SIG-M5 (cell line): ENCODE measurements around the gene NRROS.

Source experiments
- DNase-seq: peaks from one replicate; lab custom pipeline; 2025; lab: John Stamatoyannopoulos, UW

NRROS gene

DNA sequence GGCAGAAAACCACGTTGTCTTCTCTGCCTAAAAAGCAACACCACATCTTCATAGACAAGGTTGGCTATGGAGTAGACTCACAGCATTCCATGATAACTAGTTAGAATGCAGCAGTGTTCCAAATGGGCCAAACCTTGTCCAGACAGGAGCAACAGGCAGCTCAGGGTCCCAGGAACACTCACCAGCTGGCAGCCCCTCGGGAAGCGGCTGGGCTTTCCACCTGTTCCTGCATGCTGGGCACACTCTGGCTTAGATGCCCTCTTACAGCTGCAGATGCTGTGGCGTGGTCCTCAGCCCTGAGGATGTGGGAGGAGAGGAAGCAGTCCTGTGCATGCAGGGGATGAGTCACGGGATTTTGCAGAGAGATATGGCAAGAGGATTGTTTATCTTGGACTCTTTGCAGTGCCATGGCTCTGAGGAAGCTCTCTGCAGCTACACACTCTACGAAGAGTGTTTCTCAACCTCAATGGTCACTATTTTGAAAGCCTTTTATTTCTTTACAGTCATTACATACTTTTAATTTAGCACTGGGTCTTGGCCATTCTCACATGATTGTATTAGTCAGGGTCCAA lies 11.3 kb downstream of the NRROS start:
- DNase-seq: peak; percentile 56

GRCh38 chr3:196651819-196652218 lies 12.3 kb downstream of the NRROS start:
- DNase-seq: no peak

DNA sequence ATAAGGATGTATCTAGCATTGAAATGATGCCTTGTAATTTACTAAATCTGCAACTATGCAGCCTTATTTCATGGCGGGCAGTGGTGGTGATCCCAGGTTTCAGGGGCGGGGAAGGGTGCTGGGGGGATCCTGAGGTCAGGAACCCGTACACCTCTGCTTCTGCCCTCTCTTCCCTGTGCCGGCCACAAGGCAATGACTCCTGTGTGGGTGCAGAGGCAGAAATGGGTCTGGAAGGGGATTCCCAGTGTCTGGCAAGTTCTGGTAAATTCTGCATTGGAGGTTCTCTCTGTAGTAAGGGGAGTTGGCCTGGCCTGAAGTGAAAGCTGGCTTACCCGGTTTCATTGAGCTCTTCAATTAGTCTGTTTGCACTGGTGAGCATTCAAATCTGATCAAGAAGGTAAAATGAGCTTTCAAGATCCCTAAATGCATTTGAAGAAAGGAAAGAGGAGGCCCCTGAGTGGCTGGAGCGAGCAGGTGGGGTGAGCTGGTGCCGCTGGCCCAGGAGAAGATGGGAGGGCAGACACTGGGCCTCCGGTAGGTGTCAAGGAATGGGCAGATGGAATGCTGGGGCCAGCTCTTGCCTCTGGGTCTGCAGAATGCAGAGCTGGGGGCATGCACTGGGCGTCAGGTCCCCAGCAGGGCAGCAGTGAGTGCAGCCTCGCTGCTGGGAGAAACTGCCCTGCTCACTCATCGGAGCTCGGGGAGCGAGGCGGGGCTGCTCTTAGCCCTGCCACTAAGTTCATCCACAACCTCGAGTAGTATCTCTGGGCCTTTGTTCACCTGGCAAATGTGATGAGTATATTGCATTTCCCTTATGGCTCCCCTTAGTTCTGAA lies 13.7 kb downstream of the NRROS start:
- no peak for DNase-seq

DNA sequence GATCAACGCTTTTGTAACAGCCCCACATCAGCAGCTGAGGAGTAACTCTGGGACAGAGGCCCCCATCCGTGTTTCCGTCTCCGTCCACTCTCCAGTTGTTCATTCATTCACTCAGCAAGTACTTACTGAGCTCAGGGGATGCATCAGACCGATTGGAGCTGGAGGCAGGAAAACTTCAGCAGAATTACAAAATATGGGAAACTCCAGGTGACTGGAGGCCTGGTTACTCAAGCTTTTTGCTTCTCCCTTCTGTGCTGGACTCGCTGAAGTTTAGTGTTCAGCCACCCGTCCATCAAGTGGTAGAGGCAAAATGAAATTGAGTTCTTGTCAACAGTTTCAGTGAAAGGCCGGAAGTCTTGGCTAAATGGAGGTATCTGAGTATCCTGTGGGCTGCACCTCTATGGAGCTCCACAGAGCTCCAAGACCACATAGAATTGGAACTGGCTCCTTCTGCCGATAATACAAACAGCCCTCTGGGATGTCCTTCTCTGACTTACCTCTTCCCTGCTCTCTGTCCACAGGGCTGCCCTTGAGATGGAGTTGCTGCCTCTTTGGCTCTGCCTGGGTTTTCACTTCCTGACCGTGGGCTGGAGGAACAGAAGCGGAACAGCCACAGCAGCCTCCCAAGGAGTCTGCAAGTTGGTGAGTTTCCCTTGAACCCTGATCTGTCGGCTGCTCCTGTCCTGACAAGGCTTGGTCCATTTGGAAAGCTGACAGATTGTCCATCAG lies 14.7 kb downstream of the NRROS start:
- DNase-seq: no peak

GRCh38 chr3:196654735-196655090 lies 15.2 kb downstream of the NRROS start:
- DNase-seq: no peak

GRCh38 chr3:196655496-196655895 lies 16.0 kb downstream of the NRROS start:
- no peak for DNase-seq

DNA sequence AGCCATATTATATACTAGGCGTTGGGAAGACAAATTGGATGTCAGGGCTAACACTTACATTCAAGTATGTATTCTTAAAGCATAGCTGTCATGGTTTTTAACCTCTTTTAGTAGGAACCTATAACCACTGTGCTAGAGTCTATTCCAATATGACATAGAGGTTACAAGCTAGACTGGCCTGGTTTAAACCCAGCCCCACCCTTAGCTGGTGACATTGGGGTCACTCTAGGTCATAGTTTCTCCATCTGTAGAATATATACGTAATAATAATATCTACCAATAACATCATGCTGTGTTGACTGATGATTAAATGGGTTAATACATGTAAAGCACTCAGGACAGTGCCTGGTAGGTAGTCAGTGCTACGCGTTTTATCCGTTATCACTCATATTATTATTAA lies 16.7 kb downstream of the NRROS start:
- no peak for DNase-seq

DNA sequence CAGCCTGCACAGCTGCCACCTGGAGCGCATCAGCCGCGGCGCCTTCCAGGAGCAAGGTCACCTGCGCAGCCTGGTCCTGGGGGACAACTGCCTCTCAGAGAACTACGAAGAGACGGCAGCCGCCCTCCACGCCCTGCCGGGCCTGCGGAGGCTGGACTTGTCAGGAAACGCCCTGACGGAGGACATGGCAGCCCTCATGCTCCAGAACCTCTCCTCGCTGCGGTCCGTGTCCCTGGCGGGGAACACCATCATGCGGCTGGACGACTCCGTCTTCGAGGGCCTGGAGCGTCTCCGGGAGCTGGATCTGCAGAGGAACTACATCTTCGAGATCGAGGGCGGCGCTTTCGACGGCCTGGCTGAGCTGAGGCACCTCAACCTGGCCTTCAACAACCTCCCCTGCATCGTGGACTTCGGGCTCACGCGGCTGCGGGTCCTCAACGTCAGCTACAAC lies 20.4 kb downstream of the NRROS start:
- no peak for DNase-seq

GRCh38 chr3:196660381-196661166 lies 21.1 kb downstream of the NRROS start:
- DNase-seq: no peak

DNA sequence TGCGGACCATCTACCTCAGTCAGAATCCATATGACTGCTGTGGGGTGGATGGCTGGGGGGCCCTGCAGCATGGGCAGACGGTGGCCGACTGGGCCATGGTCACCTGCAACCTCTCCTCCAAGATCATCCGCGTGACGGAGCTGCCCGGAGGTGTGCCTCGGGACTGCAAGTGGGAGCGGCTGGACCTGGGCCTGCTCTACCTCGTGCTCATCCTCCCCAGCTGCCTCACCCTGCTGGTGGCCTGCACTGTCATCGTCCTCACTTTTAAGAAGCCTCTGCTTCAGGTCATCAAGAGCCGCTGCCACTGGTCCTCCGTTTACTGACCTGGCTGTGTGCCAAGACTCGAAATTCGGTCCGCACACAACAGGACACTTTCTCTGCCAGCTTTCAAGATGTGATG lies 21.9 kb downstream of the NRROS start:
- no peak for DNase-seq

- DNase-seq: no peak
These were observed 22.5 kb downstream of the NRROS start for GRCh38 chr3:196662033-196662432.

DNA sequence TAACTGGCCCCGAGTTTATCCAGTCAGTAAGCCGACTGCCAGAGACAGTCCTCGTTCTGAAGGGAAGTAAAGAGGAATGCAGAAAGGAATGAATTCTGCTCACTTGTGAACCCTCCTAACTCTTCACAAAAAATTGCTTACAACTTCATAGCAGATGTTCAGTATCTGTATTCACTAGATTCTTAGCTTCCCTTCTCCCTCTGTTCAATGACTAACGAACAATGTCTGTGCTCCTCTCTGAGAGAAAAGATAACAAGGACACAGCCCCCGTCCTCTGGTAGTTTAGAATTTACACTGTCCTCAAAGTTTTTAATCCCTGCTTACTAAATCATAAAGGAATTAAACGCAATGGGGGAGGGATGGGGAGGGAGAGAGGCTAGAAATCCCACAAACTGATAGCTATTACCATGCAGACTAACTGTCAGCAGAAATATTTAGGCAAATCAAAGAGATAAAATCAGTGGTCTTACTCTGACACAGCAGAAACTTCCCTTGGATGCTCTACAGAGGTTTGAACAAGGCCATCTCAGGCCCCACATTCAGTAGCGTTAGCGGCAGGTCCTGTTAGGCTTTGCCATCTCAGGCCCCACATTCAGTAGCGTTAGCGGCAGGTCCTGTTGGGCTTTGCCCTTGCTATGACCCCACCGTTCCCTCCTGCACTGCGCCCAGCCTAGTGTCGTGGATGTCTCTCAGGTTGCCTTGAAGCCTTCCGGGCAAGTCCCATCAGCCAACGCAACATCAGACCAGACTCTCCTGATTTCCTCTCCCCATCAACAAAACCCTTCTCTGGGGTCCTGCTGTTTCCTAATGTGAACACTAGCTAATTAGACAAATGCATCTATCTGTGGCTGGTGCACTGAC lies 23.4 kb downstream of the NRROS start:
- no peak for DNase-seq

DNA sequence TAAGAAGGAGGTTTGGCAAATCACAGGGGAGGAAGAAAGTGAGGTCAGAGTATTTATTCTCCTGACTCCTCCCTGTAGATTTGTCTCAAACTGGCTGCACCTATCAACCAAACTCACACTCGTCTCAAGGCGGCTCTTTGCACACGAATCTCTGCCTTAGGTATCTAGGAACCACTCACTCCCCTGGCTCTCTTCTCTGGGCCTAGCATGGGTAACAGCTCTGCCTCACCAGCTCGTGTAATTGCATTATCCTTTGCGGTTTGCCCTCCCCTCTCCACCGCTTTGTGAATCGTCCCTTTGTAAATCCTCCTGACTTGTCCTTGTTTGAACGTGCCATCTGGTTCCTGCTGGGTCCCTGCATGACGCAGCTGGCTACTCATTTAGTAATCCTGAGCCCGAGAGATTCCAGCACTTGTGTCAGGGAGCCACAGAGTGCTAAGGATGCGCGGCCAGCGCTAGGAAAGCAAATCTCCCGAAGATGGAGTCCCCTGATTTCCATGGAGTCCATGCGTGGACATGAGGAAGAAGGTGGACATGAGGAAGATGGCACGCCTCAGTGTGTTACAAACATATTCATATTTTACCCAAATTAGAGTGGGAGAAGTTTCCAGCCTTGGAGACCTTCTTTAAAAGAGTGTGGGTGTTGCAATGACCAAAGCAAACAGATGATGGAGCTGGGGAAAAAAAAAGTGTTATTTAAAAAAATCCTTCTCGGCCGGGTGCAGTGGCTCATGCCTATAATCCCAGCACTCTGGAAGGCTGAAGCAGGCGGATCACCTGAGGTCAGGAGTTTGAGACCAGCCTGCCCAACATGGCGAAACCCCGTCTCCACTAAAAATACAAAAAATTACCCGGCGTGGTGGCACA lies 26.7 kb downstream of the NRROS start:
- no peak for DNase-seq

GRCh38 chr3:196667056-196667825 lies 27.7 kb downstream of the NRROS start:
- DNase-seq: no peak

GRCh38 chr3:196670339-196670738 lies 30.8 kb downstream of the NRROS start:
- no peak for DNase-seq

DNA sequence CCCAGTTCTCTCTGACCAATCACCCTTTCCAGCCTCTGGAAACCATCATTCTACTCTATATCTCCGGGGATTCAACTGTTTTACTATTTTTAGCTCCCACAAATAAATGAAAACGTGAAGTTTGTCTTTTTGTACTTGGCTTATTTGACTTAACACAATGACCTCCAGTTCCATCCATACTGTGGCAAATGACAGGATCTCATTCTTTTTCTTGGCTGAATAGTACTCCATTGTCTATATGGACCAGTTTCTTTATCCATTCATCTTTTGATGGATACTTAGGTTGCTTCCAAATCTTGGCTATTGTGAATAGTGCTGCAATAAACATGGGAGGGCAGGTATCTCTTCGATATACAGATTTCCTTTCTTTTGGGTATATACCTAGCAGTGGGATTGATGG lies 34.1 kb downstream of the NRROS start:
- no peak for DNase-seq

GRCh38 chr3:196677353-196677752 lies 37.9 kb downstream of the NRROS start:
- DNase-seq: no peak

DNA sequence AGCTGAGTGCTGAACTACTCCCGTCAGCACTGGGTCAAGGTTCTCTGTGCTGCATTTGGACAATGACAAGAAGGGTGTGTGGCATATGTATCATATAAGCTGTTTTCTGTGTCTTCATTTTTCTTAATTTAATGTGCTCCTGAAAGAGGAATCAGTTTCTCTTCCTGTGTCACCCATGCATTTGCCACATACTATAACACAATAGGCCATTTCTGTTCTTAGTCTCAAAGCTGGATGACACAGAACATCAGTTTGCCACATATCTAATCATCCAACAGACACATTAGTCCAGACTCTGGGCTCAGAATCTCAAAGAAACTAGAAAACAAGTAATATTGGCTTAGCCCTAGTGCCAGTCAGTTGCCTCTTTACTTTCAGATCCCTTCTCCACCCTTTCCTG lies 38.4 kb downstream of the NRROS start:
- DNase-seq: no peak

- peak; percentile 60 for DNase-seq
These were observed 45.3 kb downstream of the NRROS start for GRCh38 chr3:196684548-196685407.
